Measurements from ENCODE around the gene STC2.

GRCh38 chr5:173310861-173311785 is 17.1 kb downstream of the STC2 start:
- TF ChIP-seq POLR2A (IDR thresholded peaks at IDR 0.05) (no peak), CTCF (IDR thresholded peaks at IDR 0.05) (no peak)

Measured in testis (tissue), 2 donors.